PC-3 (cell line): ENCODE results near the gene ERBB4. TPM values are rescaled to one million over a fixed set of nuclear protein-coding genes. Genes with fewer than 3 reads are reported as not detected.

Experiments used
- ATAC-seq: fragments of 200-7000 bp; cut with Tn5 transposase; 2 replicates; pipeline ENCODE4 v1.9.1; 2020; ENCODE audit warnings: mild to moderate bottlenecking, moderate library complexity
- BruUV-seq: library from RNA; stranded (reverse); fragments of 400-500 nt; replicated peaks from 2 replicates; lab custom pipeline; 2021; lab: Mats Ljungman, UMichigan
- CTCF ChIA-PET: fragments of 300-600 bp; sonication (Branson Sonifier 250); formaldehyde crosslinking; loops from one replicate; lab custom pipeline; 2022; ENCODE audit warnings: antibody characterized with exemption; lab: Charles Lee
- POLR2A ChIA-PET: fragments of 300-600 bp; sonication (Branson Sonifier 250); formaldehyde crosslinking; loops from one replicate; lab custom pipeline; 2022; ENCODE audit warnings: antibody characterized with exemption; ENCODE audit not compliant: unreplicated experiment; lab: Charles Lee
- DNase-seq: peaks from one replicate; pipeline ENCODE4 v3.0.0-alpha.2; 2015
- H2AFZ ChIP-seq: fragments of 300-600 bp; sonication (generic); 2 replicates; pipeline ENCODE4 v1.6.0; 2016; ENCODE audit warnings: antibody characterized with exemption, low read length
- H3F3A ChIP-seq: fragments of 300-600 bp; sonication (generic); one replicate; pipeline ENCODE4 v1.6.0; 2017; ENCODE audit warnings: antibody characterized with exemption, low read length, control low read depth, mild to moderate bottlenecking; ENCODE audit not compliant: unreplicated experiment
- H3K27ac ChIP-seq: fragments of 300-600 bp; sonication (generic); 2 replicates; pipeline ENCODE4 v1.5.1; 2016; ENCODE audit warnings: mild to moderate bottlenecking, low read length
- H3K27me3 ChIP-seq: fragments of 300-600 bp; sonication (generic); 2 replicates; pipeline ENCODE4 v1.6.1; 2016; ENCODE audit warnings: low read length, mixed read lengths
- H3K36me3 ChIP-seq: fragments of 300-600 bp; sonication (generic); 2 replicates; pipeline ENCODE4 v1.6.1; 2016; ENCODE audit warnings: low read depth, mixed run types, low read length, mixed read lengths
- H3K4me1 ChIP-seq: fragments of 300-600 bp; sonication (generic); 2 replicates; pipeline ENCODE4 v1.5.1; 2016; ENCODE audit warnings: low read length; ENCODE audit not compliant: insufficient read depth
- H3K4me2 ChIP-seq: fragments of 300-600 bp; sonication (generic); 2 replicates; pipeline ENCODE4 v1.6.0; 2016; ENCODE audit warnings: low read length
- H3K4me3 ChIP-seq: fragments of 300-600 bp; sonication (generic); 2 replicates; pipeline ENCODE4 v1.5.1; 2016; ENCODE audit warnings: mild to moderate bottlenecking, low read length, mixed read lengths
- H3K79me2 ChIP-seq: fragments of 300-600 bp; sonication (generic); 2 replicates; pipeline ENCODE4 v1.6.1; 2017; ENCODE audit warnings: low read length, mixed read lengths
- H3K9ac ChIP-seq: fragments of 300-600 bp; sonication (generic); 2 replicates; pipeline ENCODE4 v1.6.0; 2016; ENCODE audit warnings: mild to moderate bottlenecking, low read length
- H3K9me2 ChIP-seq: fragments of 300-600 bp; sonication (generic); replicated peaks from 2 replicates; pipeline ENCODE4 v1.6.1; 2016; ENCODE audit warnings: mixed run types, low read length, mixed read lengths
- H3K9me3 ChIP-seq: fragments of 300-600 bp; sonication (generic); 2 replicates; pipeline ENCODE4 v1.6.1; 2016; ENCODE audit warnings: low read length, mixed read lengths
- H4K20me1 ChIP-seq: fragments of 300-600 bp; sonication (generic); 2 replicates; pipeline ENCODE4 v1.6.1; 2016; ENCODE audit warnings: low read length, mixed read lengths
- EZH2 ChIP-seq: fragments of 300-600 bp; sonication (generic); IDR thresholded peaks from one replicate; pipeline ENCODE4 v1.6.1; 2017; ENCODE audit warnings: antibody characterized with exemption, mild to moderate bottlenecking, low read length; ENCODE audit not compliant: unreplicated experiment
- EZH2phosphoT487 ChIP-seq: fragments of 300-600 bp; sonication (generic); IDR thresholded peaks from 2 replicates; pipeline ENCODE4 v1.6.1; 2018; ENCODE audit warnings: mild to moderate bottlenecking, antibody characterized with exemption, low read length, borderline replicate concordance
- intact Hi-C: fragments of 100-400 bp; cut with micrococcal nuclease; formaldehyde crosslinking; loops from 2 replicates; pipeline ENCODE4 v1.9.0; 2023
- total RNA-seq: library from RNA; depleted of rRNA; stranded (reverse); fragments of >200 nt; gene quantifications from 2 replicates; pipeline ENCODE4 v1.2.3, GENCODE V29; 2014
- TF ChIP-seq, protein P1 (sequence below): fragments of 300-600 bp; sonication (generic); conservative IDR thresholded peaks from 2 replicates; pipeline ENCODE4 v1.5.1; 2017; ENCODE audit warnings: antibody characterized with exemption, low read depth, mild to moderate bottlenecking, low read length

Gene ERBB4
- total RNA-seq, 1 experiment from 2014 or later = under 0.01 TPM

DNA sequence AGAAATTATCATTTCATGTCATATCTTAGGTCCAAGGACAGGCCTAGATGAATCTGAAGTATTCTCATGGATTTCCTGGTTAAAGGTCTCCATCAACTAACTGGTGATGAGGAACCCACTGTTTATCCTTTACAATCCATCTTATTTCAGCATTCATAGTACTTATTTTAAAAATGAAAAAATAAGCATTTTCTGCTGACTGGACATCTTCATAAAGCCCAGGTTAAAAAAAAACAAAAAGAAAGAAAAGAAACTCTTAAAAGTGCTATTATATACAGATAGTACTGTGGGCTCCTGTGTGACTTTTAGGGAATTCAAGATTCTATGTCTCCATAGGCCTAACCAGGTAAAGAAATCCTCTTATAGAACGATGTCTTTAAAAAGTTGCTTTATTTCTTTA lies 7.1 kb downstream of the ERBB4 start:
- Histone ChIP-seq H3K79me2 (no peaks in the 10 kb centered on the region), H3K9me2 (no peaks in the 10 kb centered on the region), H3F3A (no peaks in the 10 kb centered on the region), H3K4me1 (no peaks in the 10 kb centered on the region), H3K9ac (no peak overlapping the region), H3K36me3 (no peaks in the 10 kb centered on the region), H3K27me3 (peaks cover 30% of the 10 kb centered on the region), H3K4me3 (no peak overlapping the region), H3K27ac (no peak overlapping the region), H3K4me2 (no peak overlapping the region), H4K20me1 (no peaks in the 10 kb centered on the region), H2AFZ (no peak overlapping the region), H3K9me3 (no peaks in the 10 kb centered on the region)
- no TSS peak for BruUV-seq
- no peak for TF ChIP-seq EZH2phosphoT487
- TF ChIP-seq, protein P1, sequence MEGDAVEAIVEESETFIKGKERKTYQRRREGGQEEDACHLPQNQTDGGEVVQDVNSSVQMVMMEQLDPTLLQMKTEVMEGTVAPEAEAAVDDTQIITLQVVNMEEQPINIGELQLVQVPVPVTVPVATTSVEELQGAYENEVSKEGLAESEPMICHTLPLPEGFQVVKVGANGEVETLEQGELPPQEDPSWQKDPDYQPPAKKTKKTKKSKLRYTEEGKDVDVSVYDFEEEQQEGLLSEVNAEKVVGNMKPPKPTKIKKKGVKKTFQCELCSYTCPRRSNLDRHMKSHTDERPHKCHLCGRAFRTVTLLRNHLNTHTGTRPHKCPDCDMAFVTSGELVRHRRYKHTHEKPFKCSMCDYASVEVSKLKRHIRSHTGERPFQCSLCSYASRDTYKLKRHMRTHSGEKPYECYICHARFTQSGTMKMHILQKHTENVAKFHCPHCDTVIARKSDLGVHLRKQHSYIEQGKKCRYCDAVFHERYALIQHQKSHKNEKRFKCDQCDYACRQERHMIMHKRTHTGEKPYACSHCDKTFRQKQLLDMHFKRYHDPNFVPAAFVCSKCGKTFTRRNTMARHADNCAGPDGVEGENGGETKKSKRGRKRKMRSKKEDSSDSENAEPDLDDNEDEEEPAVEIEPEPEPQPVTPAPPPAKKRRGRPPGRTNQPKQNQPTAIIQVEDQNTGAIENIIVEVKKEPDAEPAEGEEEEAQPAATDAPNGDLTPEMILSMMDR = no peak
- ChIA-PET CTCF (no interaction called here), POLR2A (no interaction called here)
- DNase-seq (no peak), ATAC-seq (no peak)
- intact Hi-C loops = no loop called here

DNA sequence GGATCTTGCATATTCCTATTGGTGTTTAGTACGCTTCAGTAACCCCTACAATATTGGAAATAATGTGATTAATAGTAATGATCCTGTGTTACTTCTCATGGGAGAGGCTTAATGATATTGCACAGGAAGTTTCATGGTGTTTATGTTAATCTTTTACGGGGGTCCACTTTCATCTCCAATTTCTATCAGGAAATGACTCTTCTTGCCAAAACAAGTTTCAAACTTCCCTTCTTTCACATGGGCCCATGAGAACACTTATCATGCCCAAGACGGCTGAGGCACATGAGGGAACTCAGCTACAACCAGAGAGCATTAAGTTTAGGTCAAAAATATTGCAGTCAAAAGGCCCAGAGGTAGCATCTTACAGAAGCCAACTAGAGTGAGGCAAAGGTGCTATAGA lies 7.6 kb downstream of the ERBB4 start:
- intact Hi-C loops = no loop called here
- CTCF ChIA-PET = no interaction called here

DNA sequence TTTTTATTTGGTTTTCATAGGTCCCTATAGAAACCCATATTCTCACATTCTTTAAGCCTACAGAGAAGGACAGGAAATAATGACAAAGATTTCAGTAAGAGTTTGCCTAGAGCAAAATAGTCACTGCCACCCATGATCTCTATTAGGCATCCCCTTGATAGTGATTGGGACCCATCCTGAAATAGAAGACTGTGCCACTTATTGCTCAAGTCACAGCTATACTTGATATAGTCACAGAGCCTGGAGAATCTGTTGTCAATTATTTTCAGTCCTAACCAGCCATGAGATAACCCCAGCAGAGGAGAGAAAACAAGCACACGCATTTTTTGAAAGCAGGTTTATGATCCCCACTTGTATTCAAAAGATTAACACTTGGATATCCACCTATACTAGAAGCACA lies 8.2 kb downstream of the ERBB4 start:
- H4K20me1 ChIP-seq = no peaks in the 10 kb centered on the region
- DNase-seq = no peak
- TF ChIP-seq, protein P1 = no peak
- no peak for TF ChIP-seq EZH2phosphoT487
- no peak for TF ChIP-seq EZH2
- BruUV-seq = no TSS peak
- peaks cover 21% of the 10 kb centered on the region; the same call in 1 of the 2 replicates for H3K27me3 ChIP-seq
- no peak overlapping the region for H3K4me3 ChIP-seq
- no peak overlapping the region for H3K27ac ChIP-seq
- POLR2A ChIA-PET = no interaction called here
- H3K9ac ChIP-seq = no peak overlapping the region
- no peaks in the 10 kb centered on the region for H3K9me3 ChIP-seq
- no peaks in the 10 kb centered on the region for H3K9me2 ChIP-seq
- H3K79me2 ChIP-seq = no peaks in the 10 kb centered on the region
- intact Hi-C loops = no loop called here
- H3F3A ChIP-seq = no peaks in the 10 kb centered on the region
- H3K4me1 ChIP-seq = no peaks in the 10 kb centered on the region
- no peak for ATAC-seq
- no peaks in the 10 kb centered on the region for H3K36me3 ChIP-seq
- no peak overlapping the region for H3K4me2 ChIP-seq
- H2AFZ ChIP-seq = no peak overlapping the region
- CTCF ChIA-PET = no interaction called here

More for the DNA sequence above, 7.6 kb downstream of the ERBB4 start:
- no peaks in the 10 kb centered on the region for H3K36me3 ChIP-seq
- TF ChIP-seq EZH2 (no peak), EZH2phosphoT487 (no peak)
- TF ChIP-seq, protein P1 = no peak
- no peaks in the 10 kb centered on the region for H3K9me2 ChIP-seq
- no peak overlapping the region for H2AFZ ChIP-seq
- no peaks in the 10 kb centered on the region for H3K4me1 ChIP-seq
- no peak for ATAC-seq
- H3F3A ChIP-seq = no peaks in the 10 kb centered on the region
- H4K20me1 ChIP-seq = no peaks in the 10 kb centered on the region
- no peak overlapping the region for H3K4me2 ChIP-seq
- BruUV-seq = no TSS peak
- POLR2A ChIA-PET = no interaction called here
- H3K9me3 ChIP-seq = no peaks in the 10 kb centered on the region
- no peak overlapping the region for H3K4me3 ChIP-seq
- H3K27me3 ChIP-seq = peaks cover 25% of the 10 kb centered on the region
- no peaks in the 10 kb centered on the region for H3K79me2 ChIP-seq
- no peak overlapping the region for H3K9ac ChIP-seq
- no peak overlapping the region for H3K27ac ChIP-seq
- DNase-seq = no peak
